NOMO-1 treated with DMSO at 0.1 percent for 48 hours (cell line): ENCODE measurements around the gene GDPD5.
A peak's percentile ranks its signal among the peaks of the same experiment; 100 is the strongest.

ENCODE experiments used
- DNase-seq: peaks from one replicate; lab custom pipeline; 2025; ENCODE audit not compliant: unreplicated experiment; lab: John Stamatoyannopoulos, UW

The GDPD5 gene

GRCh38 chr11:75403983-75404658 lies 121.6 kb downstream of the GDPD5 start:
- no peak for DNase-seq

GRCh38 chr11:75403037-75403436 lies 122.7 kb downstream of the GDPD5 start:
- no peak for DNase-seq

- no peak for DNase-seq
Measured at GRCh38 chr11:75402002-75402773, 123.6 kb downstream of the GDPD5 start.

GRCh38 chr11:75400146-75400865 lies 125.4 kb downstream of the GDPD5 start:
- peak; percentile 30 for DNase-seq

GRCh38 chr11:75399344-75400145 lies 126.2 kb downstream of the GDPD5 start, which contains the start of gene RPS3:
Gene RPS3, plus strand, starts transcription at chr11:75399518. Its CDS starts 30 bp downstream, at chr11:75399548.
- DNase-seq: peak; percentile 85

- DNase-seq: no peak
Measured at GRCh38 chr11:75398906-75399305, 126.8 kb downstream of the GDPD5 start.

GRCh38 chr11:75394085-75394840 lies 131.5 kb downstream of the GDPD5 start:
- no peak for DNase-seq

GRCh38 chr11:75389925-75390324 lies 135.8 kb downstream of the GDPD5 start:
- no peak for DNase-seq

- no peak for DNase-seq
Measured at GRCh38 chr11:75389276-75389605, 136.5 kb downstream of the GDPD5 start.

- DNase-seq: peak; percentile 80
Measured at GRCh38 chr11:75388386-75389275, 137.1 kb downstream of the GDPD5 start.

GRCh38 chr11:75387736-75388294 lies 137.9 kb downstream of the GDPD5 start:
- DNase-seq: no peak

- DNase-seq: no peak
Measured at GRCh38 chr11:75386942-75387630, 138.7 kb downstream of the GDPD5 start.
